ENCODE results near the gene PCYT2.

Gene PCYT2

GRCh38 chr17:81884520-81884919 lies 26.7 kb downstream of the PCYT2 start:
- Histone ChIP-seq H3K4me3 (replicated peaks; ENCODE audit: insufficient read depth, low read length) (no peak overlapping the region), H3K27ac (replicated peaks) (no peak overlapping the region), H3K27me3 (ENCODE audit: insufficient read depth, poor library complexity, severe bottlenecking) (no peaks in the 10 kb centered on the region)
- TF ChIP-seq CTCF (IDR thresholded peaks at IDR 0.05; ENCODE audit: insufficient read depth, low read length) (no peak), REST (IDR thresholded peaks at IDR 0.05; ENCODE audit: insufficient replicate concordance, low read depth) (no peak), GABPA (IDR thresholded peaks at IDR 0.05; ENCODE audit: low read depth) (no peak), SPI1 (IDR thresholded peaks at IDR 0.05; ENCODE audit: borderline replicate concordance, low read depth) (no peak), POLR2AphosphoS5 (IDR thresholded peaks at IDR 0.05; ENCODE audit: low read depth) (no peak; the same call in 1 of the 2 replicates)
- no peak for DNase-seq (ENCODE audit: low read depth in 1 of 2, low spot score in 1 of 2)

- H3K4me3 ChIP-seq (replicated peaks; ENCODE audit: insufficient read depth, low read length), result no peak overlapping the region
- TF ChIP-seq SPI1 (IDR thresholded peaks at IDR 0.05; ENCODE audit: borderline replicate concordance, low read depth), result no peak
- TF ChIP-seq REST (IDR thresholded peaks at IDR 0.05; ENCODE audit: insufficient replicate concordance, low read depth), result no peak
- no peak for TF ChIP-seq POLR2AphosphoS5 (IDR thresholded peaks at IDR 0.05; ENCODE audit: low read depth)
- TF ChIP-seq CTCF (IDR thresholded peaks at IDR 0.05; ENCODE audit: insufficient read depth, low read length), result no peak
- TF ChIP-seq GABPA (IDR thresholded peaks at IDR 0.05; ENCODE audit: low read depth), result no peak
- no peak overlapping the region for H3K27ac ChIP-seq (replicated peaks)
- H3K27me3 ChIP-seq (ENCODE audit: insufficient read depth, poor library complexity, severe bottlenecking), result no peaks in the 10 kb centered on the region
- DNase-seq (ENCODE audit: low read depth in 1 of 2, low spot score in 1 of 2), result no peak
Observed at GRCh38 chr17:81879121-81879520, 32.1 kb downstream of the PCYT2 start.

GRCh38 chr17:81878294-81878693 lies 32.9 kb downstream of the PCYT2 start:
- no peak for DNase-seq (ENCODE audit: low read depth in 1 of 2, low spot score in 1 of 2)
- TF ChIP-seq REST (IDR thresholded peaks at IDR 0.05; ENCODE audit: insufficient replicate concordance, low read depth) (no peak), POLR2AphosphoS5 (IDR thresholded peaks at IDR 0.05; ENCODE audit: low read depth) (no peak), GABPA (IDR thresholded peaks at IDR 0.05; ENCODE audit: low read depth) (no peak), CTCF (IDR thresholded peaks at IDR 0.05; ENCODE audit: insufficient read depth, low read length) (no peak), SPI1 (IDR thresholded peaks at IDR 0.05; ENCODE audit: borderline replicate concordance, low read depth) (no peak)
- no peak overlapping the region for H3K4me3 ChIP-seq (replicated peaks; ENCODE audit: insufficient read depth, low read length)
- no peak overlapping the region for H3K27ac ChIP-seq (replicated peaks)
- H3K27me3 ChIP-seq (ENCODE audit: insufficient read depth, poor library complexity, severe bottlenecking), result no peaks in the 10 kb centered on the region

Measured in HL-60 (cell line).